K562 (cell line): ENCODE data around the gene BRAP. TPM values are rescaled to one million over a fixed set of nuclear protein-coding genes. Genes with fewer than 3 reads are reported as not detected.

Experiments
- BMI1 ChIP-seq: fragments of 150-350 bp; IDR thresholded peaks from 2 replicates; pipeline ENCODE4 v1.6.1; 2014; ENCODE audit warnings: low read length
- DDX20 ChIP-seq: fragments of 450-650 bp; IDR thresholded peaks from 2 replicates; pipeline ENCODE4 v1.6.1; 2016; ENCODE audit warnings: missing genetic modification characterization, low read depth, mild to moderate bottlenecking, missing compliant biosample characterization, moderate library complexity
- HEY1 ChIP-seq: fragments of 250-450 bp; sonication (Bioruptor Pico); IDR thresholded peaks from 2 replicates; pipeline ENCODE4 v1.5.0; 2020; ENCODE audit warnings: mild to moderate bottlenecking, moderate library complexity, borderline replicate concordance
- JUND ChIP-seq, 2 experiments: IDR thresholded peaks; 2 replicates in 1 of 2; 3 replicates in 1 of 2; pipeline ENCODE4 v1.6.1; 2011; ENCODE audit warnings: borderline replicate concordance in 2 of 2, low read depth in 2 of 2, low read length in 2 of 2, improper control_type of control experiment in 1 of 2, missing biosample characterization in 1 of 2, missing genetic modification characterization in 1 of 2, missing genetic modification reagents in 1 of 2
- NBN ChIP-seq: fragments of 450-650 bp; IDR thresholded peaks from 2 replicates; pipeline ENCODE4 v1.6.1; 2016; ENCODE audit warnings: low read depth, mild to moderate bottlenecking
- NFRKB ChIP-seq: fragments of 450-650 bp; IDR thresholded peaks from 2 replicates; pipeline ENCODE4 v1.6.1; 2016; ENCODE audit warnings: low read depth
- NR2C1 ChIP-seq, 2 experiments: fragments of 450-650 bp; IDR thresholded peaks; 2 replicates each; pipeline ENCODE4 v1.6.1; 2017; ENCODE audit warnings: mild to moderate bottlenecking in 2 of 2, antibody characterized with exemption in 1 of 2, inconsistent platforms in 1 of 2, missing compliant biosample characterization in 1 of 2, missing genetic modification characterization in 1 of 2
- RB1 ChIP-seq: fragments of 450-650 bp; IDR thresholded peaks from 2 replicates; pipeline ENCODE4 v1.6.1; 2017; ENCODE audit warnings: low read depth, mild to moderate bottlenecking
- SAFB2 ChIP-seq: fragments of 200-400 bp; formaldehyde crosslinking; IDR thresholded peaks from 2 replicates; pipeline ENCODE4 v1.6.1; 2018; ENCODE audit warnings: borderline replicate concordance, low read length, low read depth, moderate library complexity; ENCODE audit not compliant: severe bottlenecking
- TAF9B ChIP-seq: fragments of 450-650 bp; IDR thresholded peaks from 2 replicates; pipeline ENCODE4 v1.6.1; 2018; ENCODE audit warnings: mild to moderate bottlenecking; ENCODE audit not compliant: partially characterized antibody
- TRIM28 ChIP-seq: fragments of 450-650 bp; IDR thresholded peaks from 2 replicates; pipeline ENCODE4 v1.6.1; 2017
- U2AF2 ChIP-seq: fragments of 200-400 bp; formaldehyde crosslinking; optimal IDR thresholded peaks from 2 replicates; pipeline ENCODE3; 2017; ENCODE audit warnings: low read depth, mild to moderate bottlenecking, low read length
- XRCC4 ChIP-seq: IDR thresholded peaks from one replicate; pipeline ENCODE4 v1.6.1; 2011; ENCODE audit not compliant: insufficient read depth, insufficient read length; ENCODE audit errors: extremely low read depth
- ZBTB7A ChIP-seq: IDR thresholded peaks from 2 replicates; pipeline ENCODE4 v1.6.1; 2011; ENCODE audit warnings: low read depth, mild to moderate bottlenecking, low read length, moderate library complexity, borderline replicate concordance; ENCODE audit not compliant: control insufficient read depth
- ZNF184 ChIP-seq: sonication (generic); formaldehyde crosslinking; IDR thresholded peaks from 2 replicates; pipeline ENCODE4 v1.5.0; 2020; ENCODE audit warnings: missing genetic modification reagents
- ZNF431 ChIP-seq: sonication (generic); formaldehyde crosslinking; IDR thresholded peaks from 2 replicates; pipeline ENCODE4 v1.8.0; 2022; ENCODE audit warnings: mild to moderate bottlenecking, missing genetic modification reagents
- polyA plus RNA-seq, 8 experiments: library from polyadenylated mRNA; depleted of rRNA in 4 of 8; stranded (reverse) in 5 of 8; unstranded in 3 of 8; fragments of >200 nt; fragmentation: Nextera tagmentation in 2 of 8; fragmentation: Illumina TruSeq in 1 of 8; extraction: Ambion mirVana in 2 of 8; extraction: Trizol in 1 of 8; gene quantifications; 2 replicates each; pipeline versions ENCODE4 v1.2.1 to v1.2.3, GENCODE V29; 2011 to 2014; ENCODE audit warnings: inconsistent platforms in 1 of 8, missing spikeins in 1 of 8
- total RNA-seq, 7 experiments: library from RNA; depleted of rRNA in 6 of 7; stranded (reverse); fragments of >200 nt in 6 of 7; fragmentation: Illumina TruSeq in 2 of 7; extraction: Trizol in 2 of 7; gene quantifications; 2 replicates each; pipeline versions ENCODE4 v1.2.1 to v1.2.3, GENCODE V29; 2011 to 2021; ENCODE audit warnings: low replicate concordance in 1 of 7
- TF ChIP-seq, protein P1 (sequence below): sonication (generic); formaldehyde crosslinking; IDR thresholded peaks from 2 replicates; pipeline ENCODE4 v1.4.0; 2020; ENCODE audit warnings: mild to moderate bottlenecking, missing genetic modification reagents
- TF ChIP-seq, protein P2 (sequence below), 2 experiments: IDR thresholded peaks in 1 of 2; conservative IDR thresholded peaks in 1 of 2; 2 replicates each; pipeline ENCODE4 v1.6.1; 2016; ENCODE audit warnings: low read depth in 2 of 2, mild to moderate bottlenecking in 1 of 2, missing compliant biosample characterization in 1 of 2, missing genetic modification characterization in 1 of 2, moderate library complexity in 1 of 2
- TF ChIP-seq, protein P3 (sequence below): fragments of 450-650 bp; formaldehyde crosslinking; IDR thresholded peaks from 2 replicates; pipeline ENCODE4 v1.4.0; 2022; ENCODE audit warnings: mild to moderate bottlenecking, moderate library complexity
- TF ChIP-seq, protein P4 (sequence below): fragments of 250-450 bp; sonication (Bioruptor Pico); IDR thresholded peaks from 2 replicates; pipeline ENCODE4 v1.8.0; 2022; ENCODE audit warnings: moderate library complexity, mild to moderate bottlenecking, inconsistent platforms

BRAP gene
- total and polyA plus RNA-seq, 9 of the 15 experiments (the other 6 are each of a cell fraction or from before 2014, with no cell fraction given), result 2.2 to 32.6 (median 27.5) TPM

DNA sequence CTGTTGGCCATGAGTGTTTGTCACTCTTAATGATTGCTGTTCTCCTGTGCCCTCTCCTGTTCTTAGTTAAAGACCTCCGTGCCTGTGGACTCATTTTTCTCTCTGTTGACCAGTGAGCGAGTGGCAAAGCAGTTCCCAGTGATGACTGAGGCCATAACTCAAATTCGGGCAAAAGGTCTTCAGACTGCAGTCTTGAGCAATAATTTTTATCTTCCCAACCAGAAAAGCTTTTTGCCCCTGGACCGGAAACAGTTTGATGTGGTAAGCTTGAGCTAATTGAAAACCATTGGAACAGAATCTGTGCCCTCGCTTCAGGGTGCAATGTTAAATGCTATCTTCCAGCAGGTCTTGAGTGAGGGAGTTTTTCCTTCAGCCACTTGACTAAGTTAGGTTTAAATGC is 19.9 kb upstream of the BRAP start (continued):
- TF ChIP-seq, protein P1, sequence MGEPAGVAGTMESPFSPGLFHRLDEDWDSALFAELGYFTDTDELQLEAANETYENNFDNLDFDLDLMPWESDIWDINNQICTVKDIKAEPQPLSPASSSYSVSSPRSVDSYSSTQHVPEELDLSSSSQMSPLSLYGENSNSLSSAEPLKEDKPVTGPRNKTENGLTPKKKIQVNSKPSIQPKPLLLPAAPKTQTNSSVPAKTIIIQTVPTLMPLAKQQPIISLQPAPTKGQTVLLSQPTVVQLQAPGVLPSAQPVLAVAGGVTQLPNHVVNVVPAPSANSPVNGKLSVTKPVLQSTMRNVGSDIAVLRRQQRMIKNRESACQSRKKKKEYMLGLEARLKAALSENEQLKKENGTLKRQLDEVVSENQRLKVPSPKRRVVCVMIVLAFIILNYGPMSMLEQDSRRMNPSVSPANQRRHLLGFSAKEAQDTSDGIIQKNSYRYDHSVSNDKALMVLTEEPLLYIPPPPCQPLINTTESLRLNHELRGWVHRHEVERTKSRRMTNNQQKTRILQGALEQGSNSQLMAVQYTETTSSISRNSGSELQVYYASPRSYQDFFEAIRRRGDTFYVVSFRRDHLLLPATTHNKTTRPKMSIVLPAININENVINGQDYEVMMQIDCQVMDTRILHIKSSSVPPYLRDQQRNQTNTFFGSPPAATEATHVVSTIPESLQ (CRISPR knock-in tag), result no peak
- TF ChIP-seq ZNF184 (no peak), XRCC4 (no peak), TAF9B (no peak), BMI1 (no peak), U2AF2 (no peak), ZBTB7A (no peak), DDX20 (tag) (no peak), JUND (IDR thresholded peaks at IDR 0.05; ENCODE audit: borderline replicate concordance, low read depth, low read length) (no peak), JUND (tag; IDR thresholded peaks at IDR 0.05; ENCODE audit: borderline replicate concordance, low read depth, low read length) (no peak), NR2C1 (IDR thresholded peaks at IDR 0.05) (no peak), NR2C1 (tag; IDR thresholded peaks at IDR 0.05) (peak; percentile 58; the same call in 1 of the 2 replicates), NFRKB (no peak), HEY1 (CRISPR knock-in tag) (no peak), TRIM28 (no peak), SAFB2 (no peak), ZNF431 (CRISPR knock-in tag) (no peak), NBN (no peak), RB1 (no peak)
- TF ChIP-seq, protein P2, sequence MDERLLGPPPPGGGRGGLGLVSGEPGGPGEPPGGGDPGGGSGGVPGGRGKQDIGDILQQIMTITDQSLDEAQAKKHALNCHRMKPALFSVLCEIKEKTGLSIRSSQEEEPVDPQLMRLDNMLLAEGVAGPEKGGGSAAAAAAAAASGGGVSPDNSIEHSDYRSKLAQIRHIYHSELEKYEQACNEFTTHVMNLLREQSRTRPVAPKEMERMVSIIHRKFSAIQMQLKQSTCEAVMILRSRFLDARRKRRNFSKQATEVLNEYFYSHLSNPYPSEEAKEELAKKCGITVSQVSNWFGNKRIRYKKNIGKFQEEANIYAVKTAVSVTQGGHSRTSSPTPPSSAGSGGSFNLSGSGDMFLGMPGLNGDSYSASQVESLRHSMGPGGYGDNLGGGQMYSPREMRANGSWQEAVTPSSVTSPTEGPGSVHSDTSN (CRISPR knock-in tag; IDR thresholded peaks at IDR 0.05; ENCODE audit: low read depth), result no peak
- TF ChIP-seq, protein P2 (tag; conservative IDR thresholded peaks at IDR 0.05; ENCODE audit: low read depth), result peak; percentile 94
- TF ChIP-seq, protein P3, sequence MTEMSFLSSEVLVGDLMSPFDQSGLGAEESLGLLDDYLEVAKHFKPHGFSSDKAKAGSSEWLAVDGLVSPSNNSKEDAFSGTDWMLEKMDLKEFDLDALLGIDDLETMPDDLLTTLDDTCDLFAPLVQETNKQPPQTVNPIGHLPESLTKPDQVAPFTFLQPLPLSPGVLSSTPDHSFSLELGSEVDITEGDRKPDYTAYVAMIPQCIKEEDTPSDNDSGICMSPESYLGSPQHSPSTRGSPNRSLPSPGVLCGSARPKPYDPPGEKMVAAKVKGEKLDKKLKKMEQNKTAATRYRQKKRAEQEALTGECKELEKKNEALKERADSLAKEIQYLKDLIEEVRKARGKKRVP (CRISPR knock-in tag), result no peak
- TF ChIP-seq, protein P4, sequence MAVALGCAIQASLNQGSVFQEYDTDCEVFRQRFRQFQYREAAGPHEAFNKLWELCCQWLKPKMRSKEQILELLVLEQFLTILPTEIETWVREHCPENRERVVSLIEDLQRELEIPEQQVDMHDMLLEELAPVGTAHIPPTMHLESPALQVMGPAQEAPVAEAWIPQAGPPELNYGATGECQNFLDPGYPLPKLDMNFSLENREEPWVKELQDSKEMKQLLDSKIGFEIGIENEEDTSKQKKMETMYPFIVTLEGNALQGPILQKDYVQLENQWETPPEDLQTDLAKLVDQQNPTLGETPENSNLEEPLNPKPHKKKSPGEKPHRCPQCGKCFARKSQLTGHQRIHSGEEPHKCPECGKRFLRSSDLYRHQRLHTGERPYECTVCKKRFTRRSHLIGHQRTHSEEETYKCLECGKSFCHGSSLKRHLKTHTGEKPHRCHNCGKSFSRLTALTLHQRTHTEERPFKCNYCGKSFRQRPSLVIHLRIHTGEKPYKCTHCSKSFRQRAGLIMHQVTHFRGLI (CRISPR knock-in tag), result no peak
